NCI-H510A treated with DMSO at 0.1 percent for 48 hours (cell line): Measurements from ENCODE around the gene MOB2.
"Not testable (repeated sequence)": the region's sequence is repeated elsewhere in the genome, so short reads cannot be mapped to it uniquely, and the experiment has no call there.

Experiments used
- DNase-seq: peaks from one replicate; lab custom pipeline; 2025; lab: John Stamatoyannopoulos, UW

Gene MOB2

GRCh38 chr11:1442163-1442562, 44.4 kb downstream of the MOB2 start:
- no peak for DNase-seq

GRCh38 chr11:1440496-1440895, 46.1 kb downstream of the MOB2 start:
- DNase-seq = no peak

- no peak for DNase-seq
Measured at GRCh38 chr11:1440066-1440465, 46.5 kb downstream of the MOB2 start.

- no peak for DNase-seq
Measured at GRCh38 chr11:1439341-1439740, 47.2 kb downstream of the MOB2 start.

GRCh38 chr11:1438967-1439330, 47.6 kb downstream of the MOB2 start:
- DNase-seq = no peak

- no peak for DNase-seq
Measured at GRCh38 chr11:1438261-1438966, 48.2 kb downstream of the MOB2 start.

GRCh38 chr11:1437500-1437899, 49.1 kb downstream of the MOB2 start:
- no peak for DNase-seq

- no peak for DNase-seq
Measured at GRCh38 chr11:1436468-1437039, 50.0 kb downstream of the MOB2 start.

- no peak for DNase-seq
Measured at GRCh38 chr11:1435820-1436467, 50.6 kb downstream of the MOB2 start.

- DNase-seq = not testable (repeated sequence)
Measured at GRCh38 chr11:1435479-1435819, 51.1 kb downstream of the MOB2 start.

- DNase-seq = no peak
Measured at GRCh38 chr11:1433977-1434640, 52.5 kb downstream of the MOB2 start.

- no peak for DNase-seq
Measured at GRCh38 chr11:1433568-1433967, 53.0 kb downstream of the MOB2 start.

- no peak for DNase-seq
Measured at GRCh38 chr11:1428762-1429316, 57.7 kb downstream of the MOB2 start.

- DNase-seq = no peak
Measured at GRCh38 chr11:1425439-1425838, 61.1 kb downstream of the MOB2 start.

GRCh38 chr11:1425006-1425405, 61.6 kb downstream of the MOB2 start:
- no peak for DNase-seq

GRCh38 chr11:1423406-1423805, 63.2 kb downstream of the MOB2 start:
- DNase-seq = not testable (repeated sequence)

- DNase-seq = no peak
Measured at GRCh38 chr11:1422981-1423380, 63.6 kb downstream of the MOB2 start.

GRCh38 chr11:1422481-1422880, 64.1 kb downstream of the MOB2 start:
- no peak for DNase-seq

GRCh38 chr11:1421291-1421690, 65.3 kb downstream of the MOB2 start:
- DNase-seq = no peak

GRCh38 chr11:1419811-1420210, 66.8 kb downstream of the MOB2 start:
- DNase-seq = no peak
